IPS-18a (cell line): ENCODE measurements around the gene HOXB2.

Experiments
- H3K27ac ChIP-seq: one replicate; pipeline ENCODE4 v1.5.1; 2013; ENCODE audit warnings: low read length
- H3K27me3 ChIP-seq: one replicate; pipeline ENCODE4 v1.6.1; 2013; ENCODE audit warnings: mild to moderate bottlenecking, low read length; ENCODE audit not compliant: control insufficient read depth, insufficient read depth
- H3K36me3 ChIP-seq: one replicate; pipeline ENCODE4 v1.6.1; 2013; ENCODE audit warnings: low read depth, low read length; ENCODE audit not compliant: control insufficient read depth
- H3K4me1 ChIP-seq: one replicate; pipeline ENCODE4 v1.6.1; 2013; ENCODE audit warnings: low read depth, low read length; ENCODE audit not compliant: control insufficient read depth
- H3K4me3 ChIP-seq: one replicate; pipeline ENCODE4 v1.5.1; 2013; ENCODE audit warnings: low read length
- H3K9ac ChIP-seq: one replicate; pipeline ENCODE4 v1.6.1; 2013; ENCODE audit warnings: mild to moderate bottlenecking, low read length, moderate library complexity
- H3K9me3 ChIP-seq: one replicate; pipeline ENCODE4 v1.6.1; 2013; ENCODE audit warnings: low read depth, low read length; ENCODE audit not compliant: control insufficient read depth

HOXB2 gene

DNA sequence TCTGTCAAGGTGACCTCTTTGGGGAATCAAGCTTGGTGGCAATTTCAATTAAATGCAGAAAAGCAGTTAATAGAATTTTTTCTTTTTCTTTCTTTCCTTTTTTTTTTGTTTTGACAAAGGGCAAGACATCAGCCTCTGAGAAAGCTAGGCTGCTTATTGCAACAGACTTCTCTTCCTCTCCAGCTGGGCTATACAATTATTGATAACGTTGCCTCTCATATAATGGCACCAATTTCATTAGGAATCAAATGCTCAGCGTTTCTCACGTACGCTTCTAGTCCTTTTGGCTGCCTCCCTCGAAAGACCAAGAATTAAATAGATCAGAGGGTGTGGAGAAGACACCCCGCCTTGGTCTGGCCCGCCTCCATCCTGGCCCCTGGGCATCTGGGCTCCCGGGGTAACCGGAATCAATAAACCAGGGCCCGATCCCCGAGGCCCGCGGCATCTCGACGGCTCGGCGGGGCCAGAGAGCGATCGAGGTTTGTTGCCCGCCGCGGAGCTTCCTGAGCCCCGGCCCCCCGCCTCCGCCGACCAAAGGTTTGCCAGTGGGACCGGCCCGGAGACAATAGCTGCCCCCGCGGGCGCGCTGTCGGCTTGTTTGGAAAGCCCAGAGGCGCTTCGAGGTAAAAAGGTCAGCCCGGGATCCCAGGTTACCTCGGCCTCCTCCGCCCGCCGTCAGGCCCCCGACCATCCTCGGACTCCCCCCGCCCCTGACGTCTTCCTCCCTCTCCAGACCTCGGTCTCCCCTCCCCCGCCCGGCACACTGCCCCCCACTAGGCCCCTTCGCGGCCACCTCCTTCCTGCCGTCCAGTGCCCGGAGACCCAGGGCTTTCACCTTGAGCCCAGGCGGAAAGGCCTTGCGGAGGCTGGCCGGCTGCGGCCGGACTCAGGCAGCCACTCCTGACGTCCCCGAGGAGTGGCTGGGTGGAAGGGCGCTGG is 18.0 kb downstream of the HOXB2 start:
- Histone ChIP-seq H3K36me3 (no peaks in the 10 kb centered on the region), H3K9ac (no peak overlapping the region), H3K27me3 (peaks cover 100% of the 10 kb centered on the region), H3K4me1 (peaks cover 34% of the 10 kb centered on the region), H3K9me3 (no peaks in the 10 kb centered on the region), H3K4me3 (peak overlapping the region; percentile 30), H3K27ac (no peak overlapping the region)

DNA sequence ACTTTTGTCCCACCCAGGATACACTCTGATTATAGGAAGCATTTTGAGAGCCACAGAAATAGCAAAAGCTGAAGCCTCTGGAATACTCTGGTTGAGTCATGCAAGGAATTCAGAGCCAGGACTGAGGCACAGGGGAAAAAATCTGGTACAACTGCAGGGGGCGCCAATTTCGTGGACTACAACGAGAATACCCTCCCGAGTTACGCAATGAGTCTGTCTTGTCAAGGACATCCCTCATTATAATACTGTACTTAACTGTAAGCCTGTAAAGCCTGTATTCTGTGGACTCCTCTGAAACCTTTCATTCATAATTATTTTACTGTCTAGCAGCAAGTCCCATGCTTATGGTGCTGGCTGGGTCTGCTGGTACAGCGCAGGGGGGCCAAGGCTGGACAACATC is 21.9 kb downstream of the HOXB2 start:
- Histone ChIP-seq H3K9me3 (no peaks in the 10 kb centered on the region), H3K36me3 (no peaks in the 10 kb centered on the region), H3K4me3 (no peak overlapping the region), H3K4me1 (peaks cover 16% of the 10 kb centered on the region), H3K27ac (no peak overlapping the region), H3K9ac (no peak overlapping the region), H3K27me3 (peaks cover 83% of the 10 kb centered on the region)

DNA sequence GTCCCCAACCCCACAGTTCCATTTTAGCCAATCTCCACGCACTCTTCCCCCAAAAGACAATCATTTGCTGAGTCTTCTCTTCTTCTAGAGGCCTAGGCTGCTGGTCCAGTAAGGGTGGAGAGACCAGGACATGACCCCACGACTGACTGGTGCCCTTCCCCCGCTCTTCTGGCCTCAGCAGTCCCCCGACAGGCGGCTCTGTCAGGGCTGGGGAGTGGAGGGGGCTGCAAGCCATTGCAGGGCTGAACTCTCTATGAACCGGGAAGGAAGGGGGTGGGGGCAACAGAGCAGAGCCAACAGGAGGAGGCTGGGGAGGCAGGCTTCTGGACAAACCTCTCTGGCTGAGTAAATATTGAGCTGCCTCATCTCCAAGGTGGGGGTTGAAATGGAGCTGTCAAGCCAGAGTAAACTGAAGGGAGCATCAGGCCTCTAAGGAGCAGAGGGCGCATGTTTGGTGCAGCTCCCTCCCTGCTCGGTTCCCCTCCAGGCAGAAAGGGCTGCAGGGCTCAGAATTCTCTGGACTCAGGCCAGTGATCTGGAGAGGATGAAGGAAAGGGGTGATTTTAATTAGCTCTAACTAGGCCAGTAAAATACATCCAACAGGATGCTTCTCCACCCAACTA is 22.8 kb downstream of the HOXB2 start:
- Histone ChIP-seq H3K9ac (no peak overlapping the region), H3K4me3 (no peak overlapping the region), H3K9me3 (no peaks in the 10 kb centered on the region), H3K27me3 (peaks cover 80% of the 10 kb centered on the region), H3K4me1 (peaks cover 16% of the 10 kb centered on the region), H3K36me3 (no peaks in the 10 kb centered on the region), H3K27ac (no peak overlapping the region)

GRCh38 chr17:48520631-48521079 is 24.3 kb downstream of the HOXB2 start:
- Histone ChIP-seq H3K4me3 (no peak overlapping the region), H3K9me3 (no peaks in the 10 kb centered on the region), H3K9ac (no peak overlapping the region), H3K27me3 (peaks cover 65% of the 10 kb centered on the region), H3K36me3 (no peaks in the 10 kb centered on the region), H3K27ac (no peak overlapping the region), H3K4me1 (peaks cover 11% of the 10 kb centered on the region)

DNA sequence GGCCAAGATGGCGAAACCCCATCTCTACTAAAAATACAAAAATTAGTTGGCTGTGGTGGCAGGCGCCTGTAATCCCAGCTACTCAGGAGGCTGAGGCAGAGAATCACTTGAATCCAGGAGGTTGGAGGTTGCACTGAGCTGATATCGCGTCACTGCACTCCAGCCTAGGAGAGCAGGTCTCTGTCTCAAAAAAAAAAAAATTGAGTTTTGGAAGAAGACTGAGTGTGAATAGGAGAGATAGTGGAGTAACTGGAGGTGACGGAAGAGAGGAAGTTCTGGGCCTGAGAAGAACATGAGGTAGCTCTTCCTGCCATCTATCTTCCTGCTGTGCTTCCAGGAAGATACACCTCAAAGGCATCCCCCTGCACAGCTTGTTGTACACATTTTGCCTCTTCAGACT is 25.5 kb downstream of the HOXB2 start:
- H3K27me3 ChIP-seq, result peaks cover 63% of the 10 kb centered on the region
- peaks cover 11% of the 10 kb centered on the region for H3K4me1 ChIP-seq
- no peak overlapping the region for H3K27ac ChIP-seq
- no peaks in the 10 kb centered on the region for H3K9me3 ChIP-seq
- H3K9ac ChIP-seq, result no peak overlapping the region
- H3K36me3 ChIP-seq, result no peaks in the 10 kb centered on the region
- H3K4me3 ChIP-seq, result no peak overlapping the region

GRCh38 chr17:48517478-48517877 is 27.4 kb downstream of the HOXB2 start:
- no peaks in the 10 kb centered on the region for H3K9me3 ChIP-seq
- H3K4me1 ChIP-seq, result peaks cover 10% of the 10 kb centered on the region
- no peak overlapping the region for H3K9ac ChIP-seq
- H3K27me3 ChIP-seq, result peaks cover 60% of the 10 kb centered on the region
- H3K36me3 ChIP-seq, result no peaks in the 10 kb centered on the region
- no peak overlapping the region for H3K4me3 ChIP-seq
- H3K27ac ChIP-seq, result no peak overlapping the region

DNA sequence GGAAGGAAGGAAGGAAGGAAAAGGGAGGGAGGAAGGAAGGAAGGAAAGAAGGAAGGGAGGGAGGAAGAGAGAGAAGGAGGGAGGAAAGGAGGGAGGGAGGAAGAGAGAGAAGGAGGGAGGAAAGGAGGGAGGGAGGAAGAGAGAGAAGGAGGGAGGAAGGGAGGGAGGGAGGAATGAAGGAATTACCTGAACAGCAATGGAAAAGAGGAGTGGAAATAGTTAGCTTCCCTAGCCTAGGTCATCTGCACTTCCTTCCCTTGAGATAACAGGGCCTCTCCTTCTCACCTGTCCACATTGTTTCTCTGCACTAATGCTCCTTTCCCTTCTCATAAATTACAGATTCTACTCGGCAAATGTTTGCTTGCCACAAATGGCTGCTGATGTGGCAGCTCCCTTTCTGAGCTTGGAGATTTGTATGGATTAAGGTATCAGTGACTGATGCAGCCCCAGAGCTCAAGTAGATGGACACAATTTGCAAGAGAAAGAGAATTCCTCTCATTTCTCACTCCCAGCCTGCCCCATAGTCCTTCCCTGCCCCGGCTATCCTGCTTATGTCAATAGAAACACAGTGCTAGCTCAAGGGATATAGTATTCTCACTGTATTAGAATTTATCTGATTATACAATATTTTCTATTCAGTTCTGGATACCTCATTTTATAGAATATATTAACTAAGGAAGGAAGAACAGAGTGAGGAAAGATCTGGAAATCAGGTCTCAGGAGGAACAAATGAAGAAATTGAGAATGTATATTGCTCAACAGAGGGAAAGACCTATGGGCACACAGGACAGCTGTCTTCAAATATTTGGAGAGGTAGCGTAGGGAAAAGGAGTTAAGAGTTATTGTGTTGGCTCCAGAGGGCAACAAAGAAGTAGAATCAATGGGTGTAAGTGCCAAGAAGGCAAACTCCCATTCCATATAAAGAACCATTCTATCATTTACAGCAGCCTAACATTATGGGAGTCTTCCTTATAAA is 28.7 kb downstream of the HOXB2 start:
- no peak overlapping the region for H3K27ac ChIP-seq

GRCh38 chr17:48514477-48514876 is 30.4 kb downstream of the HOXB2 start:
- Histone ChIP-seq H3K4me3 (no peak overlapping the region), H3K4me1 (peaks cover 4% of the 10 kb centered on the region), H3K27me3 (peaks cover 38% of the 10 kb centered on the region), H3K9me3 (no peaks in the 10 kb centered on the region), H3K36me3 (no peaks in the 10 kb centered on the region), H3K9ac (no peak overlapping the region), H3K27ac (no peak overlapping the region)

More for the DNA sequence above, 28.7 kb downstream of the HOXB2 start:
- Histone ChIP-seq H3K27me3 (peaks cover 47% of the 10 kb centered on the region), H3K9me3 (no peaks in the 10 kb centered on the region), H3K4me3 (no peak overlapping the region), H3K36me3 (no peaks in the 10 kb centered on the region), H3K4me1 (peaks cover 8% of the 10 kb centered on the region), H3K9ac (no peak overlapping the region)

GRCh38 chr17:48513666-48514455 is 31.0 kb downstream of the HOXB2 start:
- Histone ChIP-seq H3K9ac (no peak overlapping the region), H3K27ac (no peak overlapping the region), H3K4me3 (no peak overlapping the region), H3K9me3 (no peaks in the 10 kb centered on the region), H3K36me3 (no peaks in the 10 kb centered on the region), H3K4me1 (peaks cover 4% of the 10 kb centered on the region), H3K27me3 (peaks cover 36% of the 10 kb centered on the region)

DNA sequence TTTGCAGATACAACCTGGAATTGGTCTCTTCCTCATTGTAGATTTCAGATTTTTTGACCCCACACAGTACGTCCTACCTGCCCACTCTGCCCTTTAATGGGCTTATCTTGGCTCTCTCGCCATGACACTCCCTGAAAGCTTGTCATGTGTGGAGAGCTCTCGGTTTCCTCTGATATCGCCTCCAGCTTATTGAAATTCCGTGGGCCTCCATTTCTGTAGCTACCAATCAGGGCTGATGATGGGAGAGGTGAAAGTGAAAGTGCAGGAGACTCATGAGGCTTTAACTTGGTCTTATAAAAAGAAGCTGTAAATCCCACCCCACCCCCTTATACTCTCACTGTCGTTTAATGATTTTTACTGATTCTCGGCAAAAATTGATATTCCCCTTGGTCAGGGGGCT is 31.8 kb downstream of the HOXB2 start:
- no peak overlapping the region for H3K9ac ChIP-seq
- H3K27ac ChIP-seq, result no peak overlapping the region
- peaks cover 33% of the 10 kb centered on the region for H3K27me3 ChIP-seq
- H3K4me1 ChIP-seq, result peaks cover 4% of the 10 kb centered on the region
- no peaks in the 10 kb centered on the region for H3K36me3 ChIP-seq
- H3K9me3 ChIP-seq, result no peaks in the 10 kb centered on the region
- H3K4me3 ChIP-seq, result no peak overlapping the region
